ENCODE measurements around the gene SYT9.
A peak's percentile ranks its signal among the peaks of the same experiment; 100 is the strongest.

SYT9 gene

GRCh38 chr11:7423946-7424345 lies 172.2 kb downstream of the SYT9 start:
- DNase-seq (ENCODE audit: low read depth in 2 of 2) = no peak

GRCh38 chr11:7427733-7428132 lies 176.0 kb downstream of the SYT9 start:
- no peak for DNase-seq (ENCODE audit: low read depth in 2 of 2)

GRCh38 chr11:7428196-7428595 lies 176.5 kb downstream of the SYT9 start:
- DNase-seq (ENCODE audit: low read depth in 2 of 2) = no peak

- no peak for DNase-seq (ENCODE audit: low read depth in 2 of 2)
These were observed 178.8 kb downstream of the SYT9 start for GRCh38 chr11:7430496-7430895.

GRCh38 chr11:7435176-7435575 lies 183.5 kb downstream of the SYT9 start:
- no peak for DNase-seq (ENCODE audit: low read depth in 2 of 2)

- DNase-seq (ENCODE audit: low read depth in 2 of 2) = no peak
These were observed 184.4 kb downstream of the SYT9 start for GRCh38 chr11:7436146-7436545.

- DNase-seq (ENCODE audit: low read depth in 2 of 2) = no peak
These were observed 185.0 kb downstream of the SYT9 start for GRCh38 chr11:7436657-7437056.

GRCh38 chr11:7437696-7438095 lies 186.0 kb downstream of the SYT9 start:
- DNase-seq (ENCODE audit: low read depth in 2 of 2) = no peak

GRCh38 chr11:7439746-7440320 lies 188.1 kb downstream of the SYT9 start:
- DNase-seq (ENCODE audit: low read depth in 2 of 2) = no peak

GRCh38 chr11:7442588-7443215 lies 191.0 kb downstream of the SYT9 start:
- peak; percentile 13 to 31 for DNase-seq (ENCODE audit: low read depth in 2 of 2)

- no peak for DNase-seq (ENCODE audit: low read depth in 2 of 2)
These were observed 192.6 kb downstream of the SYT9 start for GRCh38 chr11:7444091-7444981.

- DNase-seq (ENCODE audit: low read depth in 2 of 2) = no peak
These were observed 193.9 kb downstream of the SYT9 start for GRCh38 chr11:7445564-7445963.

GRCh38 chr11:7448201-7448600 lies 196.5 kb downstream of the SYT9 start:
- no peak for DNase-seq (ENCODE audit: low read depth in 2 of 2)

- DNase-seq (ENCODE audit: low read depth in 2 of 2) = no peak
These were observed 197.6 kb downstream of the SYT9 start for GRCh38 chr11:7449211-7449840.

GRCh38 chr11:7449841-7450214 lies 198.1 kb downstream of the SYT9 start:
- DNase-seq (ENCODE audit: low read depth in 2 of 2) = no peak

GRCh38 chr11:7450836-7451235 lies 199.1 kb downstream of the SYT9 start:
- no peak for DNase-seq (ENCODE audit: low read depth in 2 of 2)

- no peak for DNase-seq (ENCODE audit: low read depth in 2 of 2)
These were observed 199.8 kb downstream of the SYT9 start for GRCh38 chr11:7451520-7451919.

GRCh38 chr11:7451952-7452494 lies 200.3 kb downstream of the SYT9 start:
- no peak for DNase-seq (ENCODE audit: low read depth in 2 of 2)

- no peak for DNase-seq (ENCODE audit: low read depth in 2 of 2)
These were observed 203.2 kb downstream of the SYT9 start for GRCh38 chr11:7454854-7455253.

- DNase-seq (ENCODE audit: low read depth in 2 of 2) = no peak
These were observed 205.5 kb downstream of the SYT9 start for GRCh38 chr11:7457211-7457610.

- no peak for DNase-seq (ENCODE audit: low read depth in 2 of 2)
These were observed 211.0 kb downstream of the SYT9 start for GRCh38 chr11:7462706-7463105.

GRCh38 chr11:7467652-7468051 lies 215.9 kb downstream of the SYT9 start:
- no peak for DNase-seq (ENCODE audit: low read depth in 2 of 2)
